Effector memory CD4-positive, alpha-beta T cell (primary cell): ENCODE measurements around the gene FGGY.
"Not testable (repeated sequence)": the region's sequence is repeated elsewhere in the genome, so short reads cannot be mapped to it uniquely, and the experiment has no call there.

Experiments
- DNase-seq, 3 donors: peaks; one replicate each; pipeline ENCODE4 v3.0.0-alpha.2; 2020
- H3K27ac ChIP-seq: 2 replicates; pipeline ENCODE4 v1.7.0; 2013; ENCODE audit warnings: mild to moderate bottlenecking, low read length, moderate library complexity; ENCODE audit not compliant: insufficient read depth, poor library complexity, severe bottlenecking
- H3K27me3 ChIP-seq: replicated peaks from 2 replicates; pipeline ENCODE4 v1.7.0; 2013; ENCODE audit warnings: mild to moderate bottlenecking, low read length; ENCODE audit not compliant: insufficient read depth, control insufficient read depth, poor library complexity, severe bottlenecking
- H3K36me3 ChIP-seq: 2 replicates; pipeline ENCODE4 v1.7.0; 2013; ENCODE audit warnings: mild to moderate bottlenecking, low read length, moderate library complexity; ENCODE audit not compliant: control insufficient read depth, insufficient read depth
- H3K4me1 ChIP-seq: 2 replicates; pipeline ENCODE4 v1.7.0; 2013; ENCODE audit warnings: low read length, mild to moderate bottlenecking; ENCODE audit not compliant: control insufficient read depth, insufficient read depth, poor library complexity, severe bottlenecking
- H3K4me3 ChIP-seq: 2 replicates; pipeline ENCODE4 v1.7.0; 2013; ENCODE audit warnings: low read length, low read depth, mild to moderate bottlenecking; ENCODE audit not compliant: insufficient read depth, poor library complexity, severe bottlenecking
- H3K9me3 ChIP-seq: 2 replicates; pipeline ENCODE4 v1.7.0; 2013; ENCODE audit warnings: mild to moderate bottlenecking, low read length, moderate library complexity; ENCODE audit not compliant: control insufficient read depth

FGGY gene

GRCh38 chr1:59596956-59597355, 300.1 kb downstream of the FGGY start:
- H3K27ac ChIP-seq = no peak overlapping the region
- no peaks in the 10 kb centered on the region for H3K27me3 ChIP-seq
- no peaks in the 10 kb centered on the region for H3K36me3 ChIP-seq
- no peak for DNase-seq
- H3K9me3 ChIP-seq = no peaks in the 10 kb centered on the region
- no peak overlapping the region for H3K4me3 ChIP-seq
- no peaks in the 10 kb centered on the region for H3K4me1 ChIP-seq

- Histone ChIP-seq H3K27me3 (no peaks in the 10 kb centered on the region), H3K4me1 (no peaks in the 10 kb centered on the region), H3K9me3 (no peaks in the 10 kb centered on the region), H3K27ac (no peak overlapping the region), H3K4me3 (no peak overlapping the region), H3K36me3 (no peaks in the 10 kb centered on the region)
- DNase-seq = no peak
Measured at GRCh38 chr1:59597420-59598119, 300.7 kb downstream of the FGGY start.

DNA sequence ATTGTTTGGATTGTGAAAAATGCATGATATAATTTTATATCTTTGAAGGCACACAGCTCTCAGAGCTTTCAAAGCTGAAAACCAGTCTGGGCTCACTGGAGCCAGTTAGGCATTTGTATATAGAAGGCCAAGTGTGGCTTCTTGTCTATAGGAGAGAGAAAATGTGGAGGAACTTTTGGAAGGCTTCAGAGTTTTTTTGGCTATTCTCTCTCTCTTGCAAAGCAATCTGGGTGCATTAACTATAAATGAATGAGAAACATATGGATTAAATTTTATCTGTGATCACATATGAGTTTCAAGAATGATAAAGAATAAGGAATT, 301.2 kb downstream of the FGGY start:
- no peak for DNase-seq
- no peaks in the 10 kb centered on the region for H3K4me1 ChIP-seq
- H3K4me3 ChIP-seq = no peak overlapping the region

DNA sequence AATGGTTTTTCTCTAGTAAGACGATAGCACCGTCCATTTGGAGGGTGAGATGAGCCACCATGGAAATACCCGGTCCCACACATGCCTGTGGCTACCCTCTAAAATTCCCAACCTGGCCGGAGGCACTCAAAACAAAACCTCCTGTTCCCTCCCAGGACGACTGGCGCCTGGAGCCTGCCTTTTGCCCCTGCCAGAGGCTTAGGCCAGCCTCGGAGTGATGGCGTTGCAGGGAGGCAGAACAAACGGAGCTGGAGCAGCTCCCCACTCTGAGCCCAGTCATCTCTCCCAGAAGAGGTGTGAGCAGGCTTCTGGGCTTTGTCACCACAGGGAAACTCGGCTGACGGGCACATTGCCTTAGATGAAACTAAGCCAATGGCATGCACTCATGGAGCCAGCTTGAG, 304.1 kb downstream of the FGGY start:
- Histone ChIP-seq H3K9me3 (no peaks in the 10 kb centered on the region), H3K4me3 (no peak overlapping the region), H3K27ac (no peak overlapping the region), H3K36me3 (no peaks in the 10 kb centered on the region), H3K27me3 (no peaks in the 10 kb centered on the region), H3K4me1 (no peaks in the 10 kb centered on the region)
- no peak for DNase-seq

More for the DNA sequence above, 301.2 kb downstream of the FGGY start:
- no peaks in the 10 kb centered on the region for H3K27me3 ChIP-seq
- H3K36me3 ChIP-seq = no peaks in the 10 kb centered on the region
- H3K27ac ChIP-seq = no peak overlapping the region
- H3K9me3 ChIP-seq = no peaks in the 10 kb centered on the region

DNA sequence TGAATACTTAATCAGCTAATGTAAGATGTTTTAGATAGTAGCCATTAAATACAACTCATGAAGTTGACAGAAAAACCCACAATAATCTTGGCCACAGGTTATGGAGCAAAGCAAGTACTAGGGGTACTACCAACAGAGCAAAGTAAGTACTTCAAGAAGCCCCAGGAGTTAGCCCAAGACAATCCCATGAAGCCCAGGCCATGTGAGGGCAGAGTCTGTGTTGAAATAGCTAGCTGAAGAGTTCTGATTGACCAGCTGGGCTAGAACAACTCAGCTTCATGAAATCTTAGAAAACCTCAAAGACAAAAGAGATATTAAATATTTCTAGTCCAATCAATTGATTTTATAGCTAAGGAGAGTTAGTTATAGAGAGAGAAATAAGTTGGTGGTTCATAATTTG, 304.9 kb downstream of the FGGY start:
- Histone ChIP-seq H3K4me1 (no peaks in the 10 kb centered on the region), H3K27ac (no peak overlapping the region), H3K9me3 (no peaks in the 10 kb centered on the region), H3K4me3 (no peak overlapping the region), H3K27me3 (no peaks in the 10 kb centered on the region), H3K36me3 (no peaks in the 10 kb centered on the region)
- DNase-seq = no peak

DNA sequence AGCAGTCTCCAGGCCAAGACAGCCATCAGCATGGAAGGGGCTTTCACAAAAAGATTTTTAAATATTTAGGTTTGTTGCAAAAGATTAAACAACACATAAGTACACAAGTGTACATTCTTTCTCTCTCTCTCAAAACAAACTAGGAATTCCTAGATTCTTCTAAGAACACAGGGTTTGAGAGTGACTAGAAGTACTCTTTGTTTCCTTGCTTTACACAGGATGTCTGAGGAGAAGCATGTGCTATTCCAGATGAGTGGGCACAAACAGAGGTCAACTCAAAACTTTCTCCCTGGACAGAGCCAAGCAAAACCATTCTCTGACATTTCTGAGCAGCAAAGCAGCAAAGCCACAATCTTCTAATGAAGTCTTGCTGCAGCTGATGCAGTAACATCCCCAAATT, 307.3 kb downstream of the FGGY start:
- Histone ChIP-seq H3K36me3 (no peaks in the 10 kb centered on the region), H3K4me1 (no peaks in the 10 kb centered on the region), H3K9me3 (no peaks in the 10 kb centered on the region), H3K27ac (no peak overlapping the region), H3K27me3 (no peaks in the 10 kb centered on the region), H3K4me3 (no peak overlapping the region)
- DNase-seq = no peak

DNA sequence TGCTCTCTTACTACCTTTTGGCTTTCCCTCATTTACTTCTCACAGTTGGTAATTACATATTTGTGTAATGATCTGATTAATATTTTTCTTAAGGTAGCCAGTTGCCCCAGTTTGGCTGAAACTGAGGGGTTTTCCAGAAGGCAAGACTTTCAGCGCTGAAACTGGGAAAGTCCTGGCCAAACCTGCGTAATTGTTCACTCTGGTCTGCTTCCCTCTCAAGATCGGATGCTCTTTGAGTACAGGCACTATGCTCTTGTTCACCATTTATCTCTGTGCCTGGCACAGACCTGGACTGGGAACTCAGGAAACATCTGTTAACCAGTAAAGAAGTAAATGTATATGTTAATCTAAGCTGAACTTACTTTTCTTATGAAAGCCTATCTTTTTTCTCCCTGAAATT, 308.3 kb downstream of the FGGY start:
- Histone ChIP-seq H3K9me3 (no peaks in the 10 kb centered on the region), H3K4me3 (no peak overlapping the region), H3K27me3 (no peaks in the 10 kb centered on the region), H3K4me1 (no peaks in the 10 kb centered on the region), H3K27ac (no peak overlapping the region), H3K36me3 (no peaks in the 10 kb centered on the region)
- DNase-seq = no peak

DNA sequence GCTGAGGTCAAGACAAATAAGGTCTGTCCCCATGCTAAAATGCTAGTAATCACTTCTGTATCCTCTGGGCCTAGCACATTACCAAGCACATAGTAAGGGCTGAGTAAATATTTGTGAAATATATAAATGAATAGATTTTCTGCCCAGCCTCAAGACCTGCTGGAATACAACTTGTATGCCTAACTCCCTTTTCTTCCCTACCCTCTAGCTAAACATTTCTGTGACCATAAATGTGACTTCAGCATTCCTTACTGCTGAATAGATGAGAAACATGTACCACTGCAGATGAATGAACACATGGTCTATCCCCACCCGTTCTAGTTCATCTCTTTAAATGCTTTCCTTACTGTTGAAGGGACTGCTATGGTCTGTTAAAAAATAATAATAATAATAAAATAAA, 308.9 kb downstream of the FGGY start:
- H3K27ac ChIP-seq = no peak overlapping the region
- no peaks in the 10 kb centered on the region for H3K36me3 ChIP-seq
- H3K9me3 ChIP-seq = no peaks in the 10 kb centered on the region
- no peak for DNase-seq
- H3K4me3 ChIP-seq = no peak overlapping the region
- no peaks in the 10 kb centered on the region for H3K4me1 ChIP-seq
- no peaks in the 10 kb centered on the region for H3K27me3 ChIP-seq

- Histone ChIP-seq H3K4me3 (no peak overlapping the region), H3K9me3 (no peaks in the 10 kb centered on the region), H3K27me3 (no peaks in the 10 kb centered on the region), H3K4me1 (no peaks in the 10 kb centered on the region), H3K27ac (no peak overlapping the region), H3K36me3 (no peaks in the 10 kb centered on the region)
- no peak for DNase-seq
Measured at GRCh38 chr1:59609245-59609644, 312.4 kb downstream of the FGGY start.

- H3K9me3 ChIP-seq, H3K4me3 ChIP-seq, H3K36me3 ChIP-seq: not testable (repeated sequence)
Measured at GRCh38 chr1:59610499-59610898, 313.6 kb downstream of the FGGY start.

More at GRCh38 chr1:59610499-59610898, 313.6 kb downstream of the FGGY start:
- H3K27me3 ChIP-seq, DNase-seq, H3K27ac ChIP-seq, H3K4me1 ChIP-seq: not testable (repeated sequence)
